GM21381 (cell line): ENCODE results near the gene IFITM10.

Experiments
- ATAC-seq: cut with Tn5 transposase; IDR thresholded peaks from one replicate; pipeline ENCODE4 v1.9.1; 2021; ENCODE audit warnings: mild to moderate bottlenecking, moderate library complexity; ENCODE audit not compliant: unreplicated experiment

Gene IFITM10

GRCh38 chr11:1742371-1742770 is 8.0 kb downstream of the IFITM10 start:
- ATAC-seq = no peak

GRCh38 chr11:1741741-1742140 is 8.7 kb downstream of the IFITM10 start:
- ATAC-seq = no peak

GRCh38 chr11:1740786-1741530 is 9.4 kb downstream of the IFITM10 start:
- ATAC-seq = no peak

GRCh38 chr11:1739576-1739975 is 10.8 kb downstream of the IFITM10 start:
- ATAC-seq = no peak

GRCh38 chr11:1738380-1738779 is 12.0 kb downstream of the IFITM10 start:
- no peak for ATAC-seq

GRCh38 chr11:1737080-1737757 is 13.2 kb downstream of the IFITM10 start:
- ATAC-seq = no peak

GRCh38 chr11:1736447-1736992 is 13.9 kb downstream of the IFITM10 start:
- ATAC-seq = no peak

- ATAC-seq = no peak
Measured at GRCh38 chr11:1735271-1735670, 15.1 kb downstream of the IFITM10 start.

- no peak for ATAC-seq
Measured at GRCh38 chr11:1734641-1735081, 15.7 kb downstream of the IFITM10 start.

- no peak for ATAC-seq
Measured at GRCh38 chr11:1733716-1734640, 16.4 kb downstream of the IFITM10 start.

- no peak for ATAC-seq
Measured at GRCh38 chr11:1733009-1733715, 17.2 kb downstream of the IFITM10 start.

GRCh38 chr11:1732418-1733008 is 17.9 kb downstream of the IFITM10 start:
- no peak for ATAC-seq

GRCh38 chr11:1731451-1732059 is 18.8 kb downstream of the IFITM10 start:
- ATAC-seq = no peak

- ATAC-seq = no peak
Measured at GRCh38 chr11:1730059-1730629, 20.3 kb downstream of the IFITM10 start.

GRCh38 chr11:1729692-1730011 is 20.7 kb downstream of the IFITM10 start:
- ATAC-seq = no peak

GRCh38 chr11:1728931-1729691 is 21.3 kb downstream of the IFITM10 start:
- no peak for ATAC-seq

- ATAC-seq = no peak
Measured at GRCh38 chr11:1728301-1728700, 22.1 kb downstream of the IFITM10 start.

- no peak for ATAC-seq
Measured at GRCh38 chr11:1727861-1728260, 22.5 kb downstream of the IFITM10 start.
